NB4 (cell line): ENCODE data around the gene SERPINB8.

Experiments
- MYC ChIP-seq: IDR thresholded peaks from 2 replicates; pipeline ENCODE4 v1.6.1; 2011; ENCODE audit warnings: low read depth, low read length
- POLR2A ChIP-seq: IDR thresholded peaks from 2 replicates; pipeline ENCODE4 v1.6.1; 2011; ENCODE audit warnings: mild to moderate bottlenecking; ENCODE audit not compliant: insufficient read length; ENCODE audit errors: extremely low read depth
- TF ChIP-seq, protein P1 (sequence below): IDR thresholded peaks from one replicate; pipeline ENCODE4 v1.5.1; 2012; ENCODE audit warnings: low read depth, low read length
- TF ChIP-seq, protein P2 (sequence below): IDR thresholded peaks from 2 replicates; pipeline ENCODE4 v1.6.1; 2011; ENCODE audit warnings: low read depth, low read length

DNA sequence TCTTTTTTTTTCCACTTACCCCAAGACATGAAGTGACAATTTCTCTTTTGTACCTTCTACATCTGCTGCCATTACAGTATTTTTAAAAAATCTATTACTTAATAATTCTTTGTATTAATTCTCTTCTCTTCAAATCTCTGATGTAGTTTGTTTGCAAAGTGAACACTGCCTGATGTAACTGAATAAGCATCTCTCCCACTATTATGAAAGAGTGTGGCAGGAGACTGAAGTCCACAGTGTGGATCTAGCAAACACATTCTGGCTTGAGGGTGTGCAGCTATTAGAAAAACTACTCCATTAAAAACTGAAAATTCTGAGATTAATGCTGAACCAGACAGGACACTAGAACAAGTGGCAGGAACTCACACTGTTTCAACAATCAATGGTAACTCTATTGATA, 5.0 kb upstream of the SERPINB8 start:
- TF ChIP-seq, protein P1, sequence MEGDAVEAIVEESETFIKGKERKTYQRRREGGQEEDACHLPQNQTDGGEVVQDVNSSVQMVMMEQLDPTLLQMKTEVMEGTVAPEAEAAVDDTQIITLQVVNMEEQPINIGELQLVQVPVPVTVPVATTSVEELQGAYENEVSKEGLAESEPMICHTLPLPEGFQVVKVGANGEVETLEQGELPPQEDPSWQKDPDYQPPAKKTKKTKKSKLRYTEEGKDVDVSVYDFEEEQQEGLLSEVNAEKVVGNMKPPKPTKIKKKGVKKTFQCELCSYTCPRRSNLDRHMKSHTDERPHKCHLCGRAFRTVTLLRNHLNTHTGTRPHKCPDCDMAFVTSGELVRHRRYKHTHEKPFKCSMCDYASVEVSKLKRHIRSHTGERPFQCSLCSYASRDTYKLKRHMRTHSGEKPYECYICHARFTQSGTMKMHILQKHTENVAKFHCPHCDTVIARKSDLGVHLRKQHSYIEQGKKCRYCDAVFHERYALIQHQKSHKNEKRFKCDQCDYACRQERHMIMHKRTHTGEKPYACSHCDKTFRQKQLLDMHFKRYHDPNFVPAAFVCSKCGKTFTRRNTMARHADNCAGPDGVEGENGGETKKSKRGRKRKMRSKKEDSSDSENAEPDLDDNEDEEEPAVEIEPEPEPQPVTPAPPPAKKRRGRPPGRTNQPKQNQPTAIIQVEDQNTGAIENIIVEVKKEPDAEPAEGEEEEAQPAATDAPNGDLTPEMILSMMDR, result no peak
- TF ChIP-seq MYC (no peak), POLR2A (no peak)
- TF ChIP-seq, protein P2, sequence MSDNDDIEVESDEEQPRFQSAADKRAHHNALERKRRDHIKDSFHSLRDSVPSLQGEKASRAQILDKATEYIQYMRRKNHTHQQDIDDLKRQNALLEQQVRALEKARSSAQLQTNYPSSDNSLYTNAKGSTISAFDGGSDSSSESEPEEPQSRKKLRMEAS, result no peak
